Measurements from ENCODE around the gene GPR173.

The GPR173 gene

GRCh38 chrX:53093748-53094581 lies 45.4 kb downstream of the GPR173 start, which contains the start of gene KANTR:
KANTR (plus strand) TSS chrX:53094142; CDS start chrX:53124273, 30,131 bp downstream.
- H3K27ac Mint-ChIP-seq: peak within 1 kb of the TSS; percentile 75
- H3K9me3 Mint-ChIP-seq: no peaks in the 10 kb centered on the region
- ATAC-seq: peak; percentile 89
- peak; percentile 48 to 83 for DNase-seq (ENCODE audit: low spot score in 2 of 2)
- peak within 1 kb of the TSS; percentile 76 for H3K4me3 Mint-ChIP-seq
- H3K36me3 Mint-ChIP-seq: peaks cover 6% of the 10 kb centered on the region
- peaks cover 17% of the 10 kb centered on the region for H3K4me1 Mint-ChIP-seq

- peaks cover 11% of the 10 kb centered on the region for H3K36me3 Mint-ChIP-seq
Observed at GRCh38 chrX:53094582-53094905, 46.0 kb downstream of the GPR173 start.

GRCh38 chrX:53095796-53096195 lies 47.2 kb downstream of the GPR173 start:
- H3K4me3 Mint-ChIP-seq: no peak overlapping the region
- H3K4me1 Mint-ChIP-seq: peaks cover 16% of the 10 kb centered on the region
- peaks cover 20% of the 10 kb centered on the region for H3K36me3 Mint-ChIP-seq
- H3K27ac Mint-ChIP-seq: no peak overlapping the region
- no peaks in the 10 kb centered on the region for H3K9me3 Mint-ChIP-seq
- DNase-seq (ENCODE audit: low spot score in 2 of 2): no peak
- ATAC-seq: no peak

More at GRCh38 chrX:53094582-53094905, 46.0 kb downstream of the GPR173 start:
- H3K27ac Mint-ChIP-seq: peak overlapping the region; percentile 75
- DNase-seq (ENCODE audit: low spot score in 2 of 2) (no peak), ATAC-seq (no peak)
- H3K4me3 Mint-ChIP-seq: peak overlapping the region; percentile 76
- peaks cover 16% of the 10 kb centered on the region for H3K4me1 Mint-ChIP-seq
- H3K9me3 Mint-ChIP-seq: no peaks in the 10 kb centered on the region

- DNase-seq (ENCODE audit: low spot score in 2 of 2): no peak
- Mint-ChIP-seq H3K4me3 (no peak overlapping the region), H3K27ac (no peak overlapping the region)
Observed at GRCh38 chrX:53114864-53115549, 66.4 kb downstream of the GPR173 start.

GRCh38 chrX:53115550-53115874 lies 66.9 kb downstream of the GPR173 start:
- H3K36me3 Mint-ChIP-seq: peaks cover 5% of the 10 kb centered on the region
- ATAC-seq: no peak
- no peaks in the 10 kb centered on the region for H3K9me3 Mint-ChIP-seq
- peaks cover 12% of the 10 kb centered on the region for H3K4me1 Mint-ChIP-seq
- H3K4me3 Mint-ChIP-seq: no peak overlapping the region
- no peak for DNase-seq (ENCODE audit: low spot score in 2 of 2)
- H3K27ac Mint-ChIP-seq: peak overlapping the region; percentile 72

More at GRCh38 chrX:53114864-53115549, 66.4 kb downstream of the GPR173 start:
- Mint-ChIP-seq H3K4me1 (peaks cover 12% of the 10 kb centered on the region), H3K9me3 (no peaks in the 10 kb centered on the region), H3K36me3 (peaks cover 5% of the 10 kb centered on the region)
- ATAC-seq: no peak

- no peak overlapping the region for H3K4me3 Mint-ChIP-seq
- no peak for DNase-seq (ENCODE audit: low spot score in 2 of 2)
Observed at GRCh38 chrX:53116101-53116500, 67.5 kb downstream of the GPR173 start.

GRCh38 chrX:53122013-53122412 lies 73.4 kb downstream of the GPR173 start:
- DNase-seq (ENCODE audit: low spot score in 2 of 2) (no peak), ATAC-seq (no peak)
- no peak overlapping the region for H3K27ac Mint-ChIP-seq
- no peak overlapping the region for H3K4me3 Mint-ChIP-seq
- H3K9me3 Mint-ChIP-seq: no peaks in the 10 kb centered on the region
- peaks cover 25% of the 10 kb centered on the region for H3K4me1 Mint-ChIP-seq
- no peaks in the 10 kb centered on the region for H3K36me3 Mint-ChIP-seq

More at GRCh38 chrX:53116101-53116500, 67.5 kb downstream of the GPR173 start:
- ATAC-seq: no peak
- Mint-ChIP-seq H3K27ac (peak overlapping the region; percentile 72), H3K36me3 (peaks cover 5% of the 10 kb centered on the region), H3K4me1 (peaks cover 12% of the 10 kb centered on the region), H3K9me3 (no peaks in the 10 kb centered on the region)

- DNase-seq (ENCODE audit: low spot score in 2 of 2): no peak
- H3K4me1 Mint-ChIP-seq: peaks cover 26% of the 10 kb centered on the region
- H3K27ac Mint-ChIP-seq: no peak overlapping the region
- H3K36me3 Mint-ChIP-seq: peaks cover under 1% of the 10 kb centered on the region
- no peak overlapping the region for H3K4me3 Mint-ChIP-seq
- no peak for ATAC-seq
- H3K9me3 Mint-ChIP-seq: no peaks in the 10 kb centered on the region
Observed at GRCh38 chrX:53125506-53125905, 76.9 kb downstream of the GPR173 start.

- DNase-seq (ENCODE audit: low spot score in 2 of 2): no peak
- Mint-ChIP-seq H3K36me3 (peaks cover 9% of the 10 kb centered on the region), H3K27ac (no peak overlapping the region), H3K9me3 (no peaks in the 10 kb centered on the region), H3K4me1 (peaks cover 26% of the 10 kb centered on the region), H3K4me3 (no peak overlapping the region)
- ATAC-seq: no peak
Observed at GRCh38 chrX:53126377-53126776, 77.8 kb downstream of the GPR173 start.

GRCh38 chrX:53128097-53128749 lies 79.6 kb downstream of the GPR173 start:
- peaks cover 26% of the 10 kb centered on the region for H3K4me1 Mint-ChIP-seq
- ATAC-seq (no peak), DNase-seq (ENCODE audit: low spot score in 2 of 2) (no peak)
- no peak overlapping the region for H3K27ac Mint-ChIP-seq
- H3K4me3 Mint-ChIP-seq: no peak overlapping the region
- H3K36me3 Mint-ChIP-seq: peaks cover 10% of the 10 kb centered on the region
- H3K9me3 Mint-ChIP-seq: no peaks in the 10 kb centered on the region

All from stimulated activated effector memory CD8-positive, alpha-beta T cell treated with anti-CD3 and anti-CD28 coated beads, Interleukin-12 subunit alpha, Interleukin-12 subunit beta, amount 100 ng/mL, for 72 hours (primary cell).